Eye (tissue), 1 donor: ENCODE data around the gene COL4A2.

Experiments
- DNase-seq: peaks from one replicate; pipeline ENCODE4 v3.0.0-alpha.2; 2015

COL4A2 gene

DNA sequence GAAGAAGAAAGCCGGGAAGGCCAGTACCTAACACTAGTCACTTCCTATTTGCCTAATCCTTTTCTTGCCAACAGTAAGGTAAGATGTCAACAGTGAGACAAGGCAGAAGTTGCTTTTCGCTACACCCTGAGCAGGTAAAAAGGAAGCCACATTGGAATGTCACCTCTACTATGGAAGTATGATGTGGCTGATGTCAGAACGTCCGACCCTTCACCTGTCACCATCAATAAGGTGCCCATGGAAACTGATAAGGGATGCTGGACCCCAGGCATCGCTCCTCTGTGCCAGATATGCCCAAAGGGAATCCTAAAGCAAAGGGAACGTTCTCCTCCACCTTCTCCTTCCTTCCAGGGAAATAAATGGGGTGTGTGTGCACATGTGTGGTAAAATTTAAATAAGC is 34.4 kb upstream of the COL4A2 start:
- no peak for DNase-seq

DNA sequence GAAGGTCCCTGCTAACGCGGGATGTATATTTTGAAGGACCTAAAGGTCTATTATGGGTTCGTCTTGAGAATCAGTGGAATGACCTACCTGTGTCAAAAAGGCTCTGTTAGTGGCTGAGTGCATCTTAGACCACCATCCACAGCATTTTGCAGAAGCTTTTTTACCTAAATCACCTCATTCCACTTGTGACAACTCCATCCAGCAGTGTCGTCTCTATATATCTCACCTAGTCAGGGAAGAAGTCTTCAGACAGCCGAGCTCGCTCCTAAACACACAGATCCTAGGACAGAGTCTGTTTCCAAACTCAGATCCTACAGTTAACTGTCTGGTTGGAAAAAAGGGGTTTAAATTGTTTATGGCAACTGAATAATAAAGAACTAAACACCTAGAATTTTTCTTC is 33.8 kb upstream of the COL4A2 start:
- no peak for DNase-seq

DNA sequence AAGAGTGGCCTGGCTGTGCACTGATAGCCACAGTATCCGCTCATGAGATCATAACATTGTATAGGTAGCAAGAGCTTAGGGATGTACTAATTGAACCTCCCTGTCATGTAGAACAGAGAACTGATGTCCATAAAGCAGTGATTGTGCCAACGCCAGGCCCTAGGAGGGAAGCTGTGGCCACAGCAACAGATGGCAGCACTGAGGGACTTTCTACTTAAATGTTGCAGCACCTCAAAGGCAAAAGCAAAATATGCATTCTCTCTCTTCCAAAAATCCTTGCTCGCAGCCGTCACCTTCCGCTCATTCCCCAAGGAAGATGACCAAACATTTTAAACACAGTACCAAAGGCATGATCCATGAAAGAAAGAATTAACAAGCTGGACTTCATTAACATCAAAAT is 32.4 kb upstream of the COL4A2 start:
- no peak for DNase-seq

DNA sequence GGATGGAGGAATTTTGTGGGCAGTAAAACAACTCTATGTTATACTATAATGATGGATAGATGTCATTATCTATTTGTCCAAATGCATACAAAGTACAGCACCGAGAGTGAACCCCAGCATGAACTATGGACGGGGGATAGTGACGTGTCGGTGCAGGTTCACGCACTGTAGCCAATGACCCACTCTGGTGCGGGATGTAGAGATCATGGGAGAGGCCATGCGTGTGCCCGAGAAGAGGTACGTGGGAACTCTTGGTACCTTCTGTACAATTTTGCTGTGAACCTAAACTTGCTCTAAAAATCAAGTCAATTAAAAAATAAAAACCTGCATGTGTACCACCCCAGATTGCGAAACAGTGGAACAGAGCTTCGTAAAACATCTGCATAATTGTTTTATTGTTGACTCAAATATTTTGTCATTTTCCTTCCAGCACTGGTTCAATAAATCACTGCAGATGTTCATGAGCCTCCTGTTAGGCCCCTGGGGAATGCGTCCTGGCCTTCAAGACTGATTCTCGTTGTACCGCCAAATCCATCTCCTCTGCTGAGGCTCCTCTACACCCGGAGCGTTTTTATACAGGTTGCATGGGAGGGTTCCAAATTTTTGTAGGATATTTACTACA is 31.0 kb upstream of the COL4A2 start:
- peak; percentile 33 for DNase-seq

DNA sequence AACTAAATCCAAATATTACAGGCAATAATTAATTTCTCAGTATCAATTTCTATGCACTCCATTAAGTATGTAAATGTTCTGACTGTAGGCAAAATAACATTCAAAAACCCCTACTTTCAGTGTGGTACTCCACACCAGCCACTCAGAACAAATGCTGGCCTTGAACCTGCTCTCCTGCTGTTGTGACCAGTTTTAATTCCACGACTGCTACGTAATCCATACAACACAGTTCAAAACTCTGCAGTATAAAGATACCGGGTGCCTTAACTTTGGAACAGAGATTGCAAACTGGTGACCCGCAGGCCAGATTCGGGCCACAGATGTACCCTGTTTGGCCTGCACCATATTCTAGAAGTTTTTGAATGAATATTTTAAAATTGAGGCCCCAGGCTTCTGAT is 30.5 kb upstream of the COL4A2 start:
- no peak for DNase-seq

DNA sequence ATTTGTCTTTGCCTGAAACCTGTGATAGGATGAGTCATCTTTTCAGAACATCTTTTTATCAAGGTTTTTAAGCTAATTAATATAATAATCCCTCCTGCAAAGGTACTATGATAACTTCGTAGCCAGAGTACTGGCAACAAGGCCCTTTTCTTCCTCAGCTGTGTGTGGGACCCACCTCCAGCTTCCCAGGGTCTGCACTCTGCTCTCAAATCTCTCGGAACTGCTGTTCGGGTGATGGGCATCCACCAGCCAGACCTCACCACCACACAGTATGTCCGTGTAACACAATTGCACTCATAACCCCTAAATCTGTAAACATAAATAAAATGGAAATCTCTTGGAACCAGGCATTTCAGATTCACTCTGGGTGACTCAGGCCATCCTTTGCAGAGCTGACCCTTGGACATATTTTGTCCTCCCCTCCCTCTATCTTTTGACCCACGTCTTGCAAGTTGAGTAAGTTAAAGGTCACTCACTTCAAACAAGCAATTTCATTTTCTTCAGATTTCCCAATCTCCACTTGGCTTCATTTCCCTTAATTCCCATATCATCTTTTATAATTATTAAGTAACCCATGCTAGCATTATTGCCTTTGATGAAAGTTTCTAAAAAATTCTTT is 29.6 kb upstream of the COL4A2 start:
- DNase-seq = no peak

DNA sequence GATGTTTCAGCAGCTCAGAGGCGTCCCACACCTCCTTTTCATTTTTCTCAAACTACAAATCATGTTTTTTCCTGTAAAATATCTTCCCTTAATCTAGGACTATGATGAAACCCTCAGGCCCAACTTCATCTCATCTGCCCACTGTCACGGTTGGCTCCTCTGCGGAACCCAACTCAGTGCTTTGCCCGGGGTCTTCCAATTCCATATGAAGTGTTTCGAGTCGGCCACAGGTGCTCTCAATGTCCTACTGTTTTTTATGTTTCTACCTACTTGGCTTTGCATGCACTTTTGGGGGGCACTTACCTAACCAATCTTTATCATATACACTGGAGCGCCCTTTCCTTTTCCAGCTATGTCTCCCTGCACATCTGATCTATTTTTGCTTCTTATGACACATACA is 28.2 kb upstream of the COL4A2 start:
- DNase-seq = no peak

DNA sequence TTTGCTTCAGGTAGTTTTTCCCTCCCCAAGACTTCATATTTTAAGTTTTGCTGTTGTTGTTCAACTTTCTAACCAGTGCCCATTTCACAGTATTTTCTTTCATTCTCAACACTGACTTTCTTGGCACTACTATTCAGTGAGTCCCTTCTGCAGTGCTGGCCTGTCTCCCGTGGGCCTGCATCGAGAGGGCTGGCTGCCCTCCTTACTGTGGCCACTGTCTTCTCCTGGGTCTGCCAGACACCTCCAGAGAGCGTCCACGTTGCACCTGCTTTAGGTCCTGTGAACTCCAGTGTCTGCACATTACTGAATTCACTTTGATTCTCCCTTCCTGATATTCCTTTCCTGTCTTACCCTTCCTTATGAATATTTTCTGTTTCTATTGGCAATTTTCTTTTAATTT is 27.4 kb upstream of the COL4A2 start:
- no peak for DNase-seq

DNA sequence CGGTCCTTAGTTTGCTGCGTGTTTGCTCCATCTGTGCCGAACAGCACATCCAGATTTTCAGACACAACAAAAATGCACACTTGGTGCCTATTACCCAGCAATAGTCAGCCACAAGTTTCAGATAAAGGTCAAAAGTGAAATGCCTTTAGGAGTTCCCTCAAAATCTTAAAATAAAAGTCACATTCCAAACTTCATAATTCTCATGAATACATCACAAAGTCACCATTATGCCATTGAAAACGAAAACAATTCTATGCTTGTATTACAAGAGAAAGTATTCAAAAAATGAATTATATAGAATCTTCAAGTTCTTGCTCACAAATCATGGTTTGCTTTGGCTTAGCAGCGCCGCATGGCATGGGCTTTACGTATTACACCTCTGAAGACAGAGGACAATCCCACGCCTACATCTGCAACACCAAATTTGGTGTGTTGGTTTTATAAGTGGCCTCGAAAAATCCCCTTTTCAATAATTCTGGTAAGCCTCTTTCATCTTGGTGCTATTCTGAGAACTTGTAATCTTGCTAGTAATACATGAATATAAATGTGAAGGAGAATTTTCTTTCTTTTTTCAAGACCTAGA is 26.8 kb upstream of the COL4A2 start:
- DNase-seq = no peak

DNA sequence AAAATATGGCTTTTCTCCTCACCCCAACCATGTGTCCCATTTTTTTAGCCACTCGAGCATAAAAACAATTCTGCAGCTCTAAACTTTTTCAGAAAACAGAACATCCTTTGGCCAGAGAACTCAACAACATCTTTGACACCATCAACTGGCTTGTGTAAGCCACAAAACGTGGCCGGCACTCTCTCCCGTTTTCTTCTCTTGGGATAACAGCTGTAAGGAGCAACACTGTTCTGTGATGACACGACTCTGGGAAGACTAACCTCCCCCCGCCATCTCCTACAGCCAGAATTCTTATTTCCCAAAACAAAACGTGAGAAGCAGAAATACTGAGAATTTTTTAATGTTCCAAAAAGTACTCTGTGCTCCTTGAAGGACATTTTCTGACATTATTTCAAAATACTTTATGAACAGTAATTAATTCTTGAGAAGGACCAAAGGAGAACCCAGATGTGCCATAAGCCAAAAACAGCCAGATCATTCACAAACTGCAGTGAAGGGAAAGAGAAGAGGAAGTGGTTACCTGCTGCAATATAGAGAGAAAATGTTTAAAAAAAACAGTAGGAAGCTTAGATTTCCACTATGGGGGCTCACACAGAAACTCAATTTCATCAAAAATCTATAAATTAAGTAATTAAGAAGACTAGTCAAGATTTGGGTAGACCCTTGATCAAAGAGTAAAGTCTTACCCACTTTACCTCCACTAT is 25.9 kb upstream of the COL4A2 start:
- DNase-seq = no peak

DNA sequence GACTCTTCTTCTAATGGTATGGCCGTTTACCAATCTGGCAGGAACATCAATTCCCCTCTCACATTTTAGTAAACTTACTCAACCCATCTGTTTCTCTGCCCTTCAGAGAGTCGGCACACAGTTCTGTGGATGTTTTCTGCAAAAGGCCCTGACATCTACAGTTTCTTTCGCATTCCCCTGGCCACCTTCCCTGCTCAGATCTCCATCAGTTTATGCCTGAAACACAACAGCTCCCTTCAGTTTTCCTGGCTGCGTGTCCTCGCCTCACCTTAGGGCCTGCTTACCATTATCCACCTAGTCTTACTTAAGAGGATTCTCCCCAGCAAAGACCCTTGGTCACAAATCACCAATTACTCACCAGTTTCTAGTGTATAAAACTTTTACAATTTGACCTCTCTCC is 25.3 kb upstream of the COL4A2 start:
- DNase-seq = no peak

DNA sequence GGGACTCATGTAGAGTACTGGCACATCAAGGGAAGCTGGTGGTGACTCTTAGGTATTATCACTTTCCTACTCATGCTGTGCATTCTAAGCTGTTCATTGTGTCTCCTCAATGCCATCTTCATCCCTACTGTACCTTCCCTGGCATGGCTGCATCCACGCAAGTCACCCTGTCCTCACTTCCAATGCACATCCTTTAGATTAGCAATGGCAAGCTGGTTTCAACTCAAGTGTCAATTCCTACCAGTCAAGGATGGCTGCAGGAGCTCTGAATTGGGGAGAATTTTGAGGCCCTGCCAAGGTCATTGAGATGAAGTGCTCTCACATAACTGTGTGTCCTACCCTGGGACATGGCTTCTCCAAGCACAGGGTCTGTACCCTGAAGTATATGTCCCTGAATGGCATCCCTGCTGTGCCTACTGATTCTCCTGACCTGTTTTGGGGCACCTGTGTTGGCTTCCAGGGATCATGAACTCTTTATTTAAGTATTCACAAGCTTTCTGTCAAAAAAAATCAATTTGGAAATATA is 24.7 kb upstream of the COL4A2 start:
- no peak for DNase-seq

DNA sequence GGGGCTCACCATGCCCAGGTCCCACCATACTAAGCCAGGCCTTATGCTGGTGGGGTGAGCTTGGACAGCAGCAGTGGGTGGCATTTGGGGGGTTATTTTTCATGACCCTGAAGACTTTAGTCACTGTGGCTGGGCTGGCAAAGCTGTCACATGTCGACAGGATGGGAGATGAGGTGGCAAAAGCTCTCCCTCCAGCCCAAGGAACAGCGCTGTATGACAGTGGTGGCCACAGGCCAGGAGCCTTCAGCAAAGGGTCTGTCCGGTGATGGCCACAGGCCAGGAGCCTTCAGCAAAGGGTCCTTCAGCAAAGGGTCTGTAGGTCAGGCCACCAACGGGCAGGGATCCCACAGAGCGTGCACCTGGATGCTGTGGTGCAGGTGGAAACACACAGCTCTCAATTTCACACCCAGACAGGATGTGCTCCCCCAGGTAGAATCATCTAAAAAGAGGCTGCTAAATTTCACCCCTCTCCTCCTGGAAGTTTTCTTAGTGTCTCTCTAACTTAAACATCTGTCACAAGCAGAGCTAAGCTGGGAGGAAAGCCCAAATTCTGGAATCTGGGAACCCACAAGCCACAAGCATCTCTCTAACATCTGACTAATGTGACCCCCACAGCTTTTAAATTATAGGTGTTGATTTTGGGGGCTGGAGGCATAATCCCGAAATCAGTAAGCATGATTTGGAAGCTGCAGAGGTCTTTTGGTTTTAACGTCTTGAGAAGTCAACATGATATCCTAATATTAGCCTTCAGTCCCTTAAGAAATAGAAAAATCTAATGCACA is 23.2 kb upstream of the COL4A2 start:
- no peak for DNase-seq

DNA sequence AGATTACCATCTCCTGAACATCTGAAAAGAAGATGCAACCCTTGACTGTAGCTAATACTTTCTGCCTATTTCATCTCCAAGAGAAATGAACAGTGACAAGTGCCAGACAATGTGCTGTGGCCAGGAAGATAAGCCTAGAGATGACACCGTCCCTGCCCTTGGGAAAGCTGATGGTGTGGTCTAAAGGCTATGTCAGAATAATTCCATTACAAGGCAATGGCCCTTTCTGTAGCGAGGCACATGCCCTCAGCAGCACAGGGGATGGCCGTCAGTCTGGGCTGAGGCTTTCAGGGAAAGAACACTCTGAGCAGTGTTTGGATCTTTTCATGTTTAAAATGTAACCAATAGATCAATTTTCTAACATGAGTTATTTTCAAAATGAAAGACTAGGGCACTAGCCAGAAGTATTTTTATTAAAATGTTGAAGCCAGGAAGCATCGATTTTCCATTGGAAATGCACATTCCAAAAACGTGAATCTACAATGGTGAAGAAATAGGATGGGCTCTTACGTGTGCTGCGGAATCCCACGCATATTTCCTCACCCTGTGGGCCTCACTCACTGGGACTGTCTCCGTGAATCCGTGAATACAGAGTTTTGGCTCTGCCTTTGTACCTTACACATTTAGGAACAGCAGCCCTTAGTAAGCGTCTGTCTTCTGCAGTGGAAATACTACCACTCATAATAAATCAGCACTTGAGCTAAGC is 22.2 kb upstream of the COL4A2 start:
- no peak for DNase-seq

DNA sequence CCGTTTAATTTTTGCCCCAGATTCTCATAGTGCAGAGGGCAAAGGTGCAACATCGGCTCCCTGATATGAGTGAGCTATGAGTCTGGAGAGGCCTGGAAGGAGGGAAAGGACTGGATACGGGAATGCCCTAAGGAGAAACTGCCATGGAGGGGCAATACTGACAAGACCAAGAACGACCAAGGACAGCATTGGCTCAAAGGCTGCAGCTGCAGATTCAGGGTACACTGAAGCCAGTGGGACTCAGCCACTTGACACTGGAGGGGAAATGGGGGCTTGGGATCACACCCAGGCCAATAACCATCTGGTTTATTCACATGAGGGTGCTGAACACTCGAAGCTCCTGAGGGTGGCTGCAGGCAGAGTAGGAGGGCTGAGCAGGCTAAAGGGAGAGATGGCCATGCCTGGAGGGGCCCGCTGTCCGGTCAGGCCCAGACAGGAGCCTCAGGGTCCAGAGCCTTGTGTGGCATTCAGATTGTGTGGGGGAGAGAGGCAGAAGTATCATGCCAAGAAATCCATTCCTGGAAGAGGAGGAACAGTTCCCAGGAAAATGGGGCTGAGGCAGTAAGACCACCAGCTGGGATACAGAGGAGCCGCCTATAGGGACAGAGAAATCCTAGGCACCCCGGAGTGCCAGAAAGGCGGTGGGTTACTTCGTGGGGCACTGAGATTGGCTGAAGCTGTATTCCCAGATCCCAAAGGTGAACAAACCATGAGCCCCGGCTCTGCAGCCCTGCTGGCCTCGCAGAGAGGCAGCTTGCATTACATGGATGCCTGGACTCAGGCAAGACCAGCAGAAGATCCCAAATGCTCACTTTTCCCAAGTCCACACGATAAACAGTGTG is 20.9 kb upstream of the COL4A2 start:
- DNase-seq = no peak

DNA sequence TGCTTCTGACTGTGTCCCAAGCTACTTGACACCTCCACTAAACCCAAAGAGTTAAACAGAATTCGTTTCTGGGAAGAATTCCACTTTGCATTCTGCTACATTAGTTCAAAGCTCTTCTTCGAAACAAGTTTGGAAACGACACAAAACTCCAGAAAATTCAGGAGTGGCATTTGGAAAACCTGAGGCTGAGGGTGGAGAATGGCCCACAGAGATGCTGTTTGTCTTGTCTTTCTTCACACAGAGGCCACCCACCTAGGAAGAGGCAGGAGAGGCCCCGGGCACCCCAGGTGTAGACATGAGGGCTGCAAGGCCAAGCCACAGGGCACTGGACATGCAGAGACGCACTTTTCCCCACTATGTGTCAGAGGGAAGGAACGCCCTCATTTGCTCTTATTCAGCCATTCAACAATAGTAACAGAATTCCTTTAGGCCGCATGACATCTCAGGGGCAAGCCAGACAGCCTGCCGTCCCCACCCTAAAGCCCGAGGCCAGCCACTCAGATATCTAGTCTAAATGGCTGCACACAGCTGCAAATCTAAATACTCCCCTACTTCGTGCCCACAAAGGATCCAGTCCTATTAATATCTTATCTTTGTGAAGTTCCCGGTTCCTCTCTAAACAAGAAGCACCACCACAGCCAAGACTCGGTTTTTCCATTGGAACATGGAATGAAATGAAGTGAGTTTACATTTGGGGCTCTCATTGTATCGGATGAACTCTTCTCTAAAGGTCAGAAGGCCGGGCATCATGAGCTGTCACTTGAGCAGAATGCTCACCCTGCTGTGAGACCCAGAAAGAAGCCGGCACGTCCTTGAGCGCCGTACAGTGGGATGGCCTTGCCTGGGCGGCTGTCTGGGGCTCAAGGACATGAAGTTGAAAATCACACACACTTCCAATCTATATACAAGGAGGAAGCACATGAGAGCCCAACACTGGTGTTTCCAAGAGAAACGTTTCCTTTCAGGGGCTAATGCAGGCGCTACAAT is 20.0 kb upstream of the COL4A2 start:
- no peak for DNase-seq

DNA sequence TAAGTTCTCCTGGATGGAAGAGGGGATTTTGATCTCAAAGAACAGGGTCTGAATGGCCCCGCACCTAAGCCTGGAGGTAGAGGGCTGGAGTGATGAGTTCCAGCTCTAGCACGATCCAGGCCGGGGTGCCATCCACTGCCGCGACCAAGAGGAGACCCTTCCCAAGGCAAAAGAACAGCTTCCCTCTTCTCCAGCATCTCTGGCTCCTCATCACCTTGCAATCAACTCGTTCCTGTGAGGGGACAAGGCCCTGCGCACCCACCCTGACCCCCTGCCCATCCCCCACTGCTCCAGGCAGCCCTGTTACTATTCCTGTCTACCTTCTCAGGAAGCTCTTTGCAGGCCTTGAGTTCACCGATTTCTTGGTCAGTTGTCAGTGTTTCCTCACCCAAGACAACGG is 17.9 kb upstream of the COL4A2 start:
- no peak for DNase-seq

DNA sequence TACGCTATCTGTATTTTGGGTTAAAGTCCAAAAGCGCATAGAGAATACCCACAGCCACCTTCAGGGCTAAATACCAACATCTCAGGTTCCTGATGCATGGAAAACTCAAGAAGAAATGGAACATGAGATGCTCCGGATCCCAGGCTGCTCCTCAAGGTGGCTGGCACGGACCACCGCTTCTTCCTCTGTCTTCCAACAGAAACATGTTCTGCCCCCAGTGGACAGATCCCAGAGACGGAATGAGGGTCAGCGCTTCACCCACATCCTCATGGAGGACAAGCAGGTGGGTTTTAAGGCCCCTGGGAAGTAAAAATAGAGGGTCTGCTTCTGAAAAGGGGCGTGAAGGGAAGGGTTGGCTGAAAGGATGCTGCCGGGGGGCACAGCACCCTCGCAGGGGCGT is 17.4 kb upstream of the COL4A2 start:
- no peak for DNase-seq

DNA sequence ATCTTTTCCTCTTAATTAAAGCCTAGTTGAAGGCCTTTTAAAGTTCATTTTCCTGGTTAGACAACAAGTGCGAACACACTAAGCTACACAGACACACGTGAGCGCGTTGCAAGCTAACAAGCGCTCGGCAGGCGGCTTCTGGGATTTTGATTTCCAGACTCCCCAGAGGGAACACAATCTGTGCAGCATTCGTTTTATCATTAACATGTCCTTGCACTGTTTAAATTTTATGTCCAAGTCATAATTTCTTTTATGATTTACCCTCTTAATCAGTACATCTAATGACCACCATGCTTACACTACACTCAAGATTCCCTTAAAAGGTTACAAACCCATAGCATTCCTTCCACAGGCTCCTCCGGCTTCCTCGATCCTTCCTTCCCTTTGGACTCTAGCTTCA is 16.9 kb upstream of the COL4A2 start:
- DNase-seq = no peak

DNA sequence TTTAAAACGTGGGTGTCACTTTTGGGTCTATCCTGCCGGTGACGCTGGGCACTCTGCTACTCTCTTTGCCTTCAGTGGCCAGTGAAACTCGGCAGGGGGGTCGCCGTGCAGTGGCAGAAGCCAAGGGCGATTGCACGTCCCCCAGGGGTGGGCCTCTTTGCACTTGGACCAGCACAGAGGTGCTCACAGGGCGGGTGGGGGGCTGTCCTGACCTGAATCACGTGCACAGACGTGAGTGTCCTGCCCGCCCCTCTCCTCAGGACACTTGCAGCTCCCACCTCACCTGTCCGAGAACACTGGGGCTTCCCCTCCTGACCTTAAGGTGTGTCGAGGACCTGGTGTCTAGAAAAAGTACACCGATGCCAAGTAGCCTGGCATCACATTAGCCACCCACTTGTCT is 16.3 kb upstream of the COL4A2 start:
- no peak for DNase-seq
